Measurements from ENCODE around the gene AQP6.

The AQP6 gene

GRCh38 chr12:49942921-49943624, 29.7 kb upstream of the AQP6 start:
- DNase-seq, result no peak

DNA sequence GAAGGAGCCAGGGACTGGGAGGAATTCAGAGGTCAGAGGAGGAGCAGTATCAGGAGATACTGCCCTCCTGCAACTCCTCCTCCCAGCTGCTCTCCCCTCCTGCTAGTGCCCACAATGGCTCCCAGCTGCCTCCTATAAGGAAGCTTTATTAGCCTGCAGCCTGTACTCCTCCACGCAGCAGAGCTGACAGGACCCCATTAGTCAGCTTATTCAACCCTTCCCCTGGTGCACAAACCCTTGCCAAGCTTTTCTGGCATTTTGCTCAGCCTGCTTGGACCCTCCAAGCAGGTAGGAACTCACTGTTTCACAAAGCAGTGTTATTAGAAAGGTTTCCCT, 29.2 kb upstream of the AQP6 start:
- no peak for DNase-seq

DNA sequence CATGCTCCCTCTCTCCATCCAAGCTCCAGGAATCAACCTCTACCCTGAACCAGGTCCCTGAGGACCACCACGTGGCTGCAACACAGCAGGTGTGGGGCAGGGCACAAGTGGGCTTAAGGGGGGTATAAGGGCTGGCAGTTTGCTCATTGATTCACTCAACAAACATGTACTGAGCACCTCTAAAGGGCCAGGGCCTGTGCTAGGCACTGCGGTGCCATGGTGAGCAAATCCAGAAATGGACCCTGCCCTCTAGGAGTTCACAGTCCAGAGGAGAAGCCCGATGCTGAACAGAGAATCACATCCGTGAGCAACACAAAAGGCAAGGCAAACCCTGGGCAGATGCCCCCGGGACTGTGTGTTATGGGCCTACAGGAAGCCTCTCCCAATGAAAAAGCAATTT, 28.7 kb upstream of the AQP6 start:
- DNase-seq, result no peak

DNA sequence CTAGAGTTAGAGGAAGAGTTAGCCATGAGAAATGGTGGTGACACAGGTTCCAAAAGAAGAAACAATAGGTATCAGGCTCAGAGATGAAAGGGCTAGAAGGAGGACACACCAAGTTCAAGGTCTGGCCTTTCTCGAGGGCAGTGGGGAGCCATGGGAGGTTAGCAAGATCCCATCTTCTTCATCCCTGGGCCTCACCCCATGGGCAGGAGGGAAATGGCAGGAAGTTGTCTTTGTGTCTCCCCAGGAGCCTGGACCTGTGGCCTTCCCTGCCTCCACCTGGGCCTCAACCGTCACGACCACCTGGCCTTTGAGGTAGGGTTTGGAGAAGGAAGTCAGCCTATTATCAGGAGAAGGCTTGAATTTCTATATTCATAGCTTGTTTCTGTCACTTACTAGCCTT, 28.0 kb upstream of the AQP6 start:
- DNase-seq, result no peak

DNA sequence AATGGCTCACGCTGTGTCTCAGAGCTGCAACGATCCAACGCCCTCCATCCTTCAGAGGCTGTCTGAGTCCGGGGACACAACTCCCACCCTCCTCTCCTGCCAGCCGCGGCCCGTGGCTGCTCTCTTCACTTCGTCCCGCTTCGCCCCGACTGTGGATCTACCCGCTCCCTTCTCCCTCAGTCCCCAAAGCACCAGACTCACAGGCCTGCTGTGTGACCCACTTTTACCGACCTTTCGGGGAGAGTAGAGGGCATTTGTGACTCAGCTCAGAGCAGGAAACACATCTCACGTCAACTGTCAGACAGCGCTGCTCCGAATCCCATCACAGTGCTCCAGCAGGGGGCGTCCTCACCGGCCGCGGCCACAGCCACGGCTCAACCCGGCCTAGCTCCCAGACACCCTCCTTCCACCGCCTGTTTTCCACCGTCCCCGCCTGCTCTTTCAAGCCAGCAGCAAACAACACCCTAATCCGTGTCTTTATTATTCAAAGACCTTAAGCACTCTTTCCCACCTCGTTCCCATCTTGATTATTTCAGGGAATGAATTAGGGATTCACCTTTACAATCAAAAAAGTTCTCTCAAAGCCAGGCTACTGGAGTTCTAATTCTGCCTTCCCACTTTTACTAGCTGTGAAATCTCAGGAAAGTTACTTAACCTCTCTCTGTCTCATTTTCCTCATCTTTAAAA, 27.2 kb upstream of the AQP6 start:
- peak in 51 of 56 donors; percentile 12 to 85 (median 55) for DNase-seq

DNA sequence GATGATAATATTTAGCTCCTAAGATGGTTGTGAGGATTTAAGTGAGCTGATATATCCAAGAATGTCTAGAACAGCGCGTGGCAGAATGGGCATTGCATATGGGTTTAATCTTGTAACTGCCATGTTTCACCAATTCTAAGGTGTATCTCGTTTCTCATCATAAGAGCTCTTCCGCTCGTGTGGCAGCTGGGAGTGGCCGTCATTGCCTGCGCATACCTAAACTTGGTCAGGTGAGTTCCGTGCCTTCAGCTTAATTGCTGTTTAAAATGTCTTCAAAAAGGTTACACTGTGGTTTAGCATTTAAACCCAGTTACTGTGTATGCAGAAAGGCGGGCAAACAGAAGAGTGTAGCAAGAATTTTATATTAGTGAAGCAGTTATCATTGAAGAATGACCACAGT, 26.7 kb upstream of the AQP6 start:
- DNase-seq, result no peak

GRCh38 chr12:49946497-49946896, 26.2 kb upstream of the AQP6 start:
- no peak for DNase-seq

DNA sequence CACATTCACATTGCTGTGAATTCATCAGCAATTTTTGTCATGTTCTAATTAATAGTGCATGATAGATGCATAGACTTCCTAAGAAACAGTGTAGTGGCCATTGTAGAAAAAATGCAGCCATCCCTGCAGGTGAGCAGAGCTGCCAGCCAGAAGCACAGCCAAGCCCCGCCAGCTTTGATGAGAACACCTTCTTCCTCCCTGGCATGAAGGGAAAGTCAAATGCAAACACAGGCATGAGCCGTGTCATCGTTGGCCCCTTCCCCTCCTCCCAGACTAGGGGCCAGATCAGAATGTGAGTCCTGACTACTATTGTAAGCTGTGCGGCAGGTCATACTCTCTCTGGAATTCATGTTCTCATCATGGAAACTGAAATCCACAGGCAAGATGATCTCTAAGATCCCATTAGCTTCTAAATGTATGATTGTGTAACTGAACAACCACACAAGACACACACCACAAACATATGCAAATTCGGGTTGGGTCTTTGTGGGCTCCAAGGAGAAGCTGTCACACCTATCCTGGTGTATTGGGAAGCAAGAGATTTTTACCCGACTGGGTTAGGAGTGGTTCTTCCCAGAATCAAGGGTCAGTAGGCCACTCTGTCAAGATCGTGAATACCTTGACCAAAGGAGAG, 25.0 kb upstream of the AQP6 start:
- DNase-seq, result no peak

- no peak for DNase-seq
These were observed 23.6 kb upstream of the AQP6 start for GRCh38 chr12:49948866-49949845.

DNA sequence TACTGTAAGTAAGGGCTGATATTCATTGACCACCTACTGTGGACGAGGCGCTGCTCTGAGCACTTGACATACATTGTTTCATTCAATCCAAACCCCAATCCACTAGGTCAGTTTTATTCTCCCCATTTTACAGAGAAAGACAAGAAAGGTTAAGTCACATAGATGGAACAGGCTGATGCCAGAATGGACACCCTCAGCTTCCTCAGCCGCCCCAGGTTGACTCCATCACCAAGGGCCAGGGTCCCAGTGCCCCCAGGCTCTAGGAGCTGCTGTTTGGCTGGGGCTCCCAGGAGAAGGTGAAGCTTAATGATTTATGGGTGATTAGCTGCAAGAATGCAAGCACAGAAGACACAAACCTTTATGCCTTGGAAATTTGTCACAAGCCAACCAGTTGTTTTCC, 22.9 kb upstream of the AQP6 start:
- DNase-seq, result no peak

DNA sequence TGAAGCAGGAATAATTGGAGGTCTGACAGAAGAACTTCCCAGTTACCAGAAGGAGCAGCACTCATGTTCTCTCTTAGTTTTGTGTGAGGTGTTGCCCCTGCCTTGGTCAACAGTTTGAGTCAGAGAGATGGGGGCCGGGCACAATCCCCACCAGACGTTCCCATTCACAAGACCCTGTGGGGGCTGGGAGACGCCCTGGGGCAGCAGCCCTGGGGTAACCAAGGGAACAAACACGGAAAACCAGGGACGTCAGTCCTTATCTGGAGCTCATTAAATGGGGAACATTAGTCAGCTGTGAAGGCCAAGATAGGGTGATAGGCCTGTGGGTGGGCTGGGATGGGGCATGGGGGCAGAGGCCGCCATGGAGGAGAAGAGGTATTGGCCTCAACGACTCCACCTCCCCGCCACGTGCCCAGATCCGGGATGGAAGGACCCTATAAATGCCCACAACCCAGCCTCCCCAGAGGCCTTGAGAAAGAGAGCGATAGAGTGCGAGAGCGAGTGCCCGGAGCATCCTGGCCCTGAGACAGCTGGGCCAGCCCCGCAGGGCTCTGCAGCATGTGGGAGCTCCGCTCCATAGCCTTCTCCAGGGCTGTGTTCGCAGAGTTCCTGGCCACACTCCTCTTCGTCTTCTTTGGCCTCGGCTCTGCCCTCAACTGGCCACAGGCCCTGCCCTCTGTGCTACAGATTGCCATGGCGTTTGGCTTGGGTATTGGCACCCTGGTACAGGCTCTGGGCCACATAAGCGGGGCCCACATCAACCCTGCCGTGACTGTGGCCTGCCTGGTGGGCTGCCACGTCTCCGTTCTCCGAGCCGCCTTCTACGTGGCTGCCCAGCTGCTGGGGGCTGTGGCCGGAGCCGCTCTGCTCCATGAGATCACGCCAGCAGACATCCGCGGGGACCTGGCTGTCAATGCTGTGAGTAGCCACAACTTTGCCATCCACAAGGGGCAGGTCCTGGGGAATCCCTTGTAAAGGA, 22.2 kb upstream of the AQP6 start, which contains the start of gene AQP2:
AQP2 (plus strand) TSS at position 465 of the 979 bp plus-strand sequence; CDS start at position 559, 94 bp downstream.
- DNase-seq, result no peak

DNA sequence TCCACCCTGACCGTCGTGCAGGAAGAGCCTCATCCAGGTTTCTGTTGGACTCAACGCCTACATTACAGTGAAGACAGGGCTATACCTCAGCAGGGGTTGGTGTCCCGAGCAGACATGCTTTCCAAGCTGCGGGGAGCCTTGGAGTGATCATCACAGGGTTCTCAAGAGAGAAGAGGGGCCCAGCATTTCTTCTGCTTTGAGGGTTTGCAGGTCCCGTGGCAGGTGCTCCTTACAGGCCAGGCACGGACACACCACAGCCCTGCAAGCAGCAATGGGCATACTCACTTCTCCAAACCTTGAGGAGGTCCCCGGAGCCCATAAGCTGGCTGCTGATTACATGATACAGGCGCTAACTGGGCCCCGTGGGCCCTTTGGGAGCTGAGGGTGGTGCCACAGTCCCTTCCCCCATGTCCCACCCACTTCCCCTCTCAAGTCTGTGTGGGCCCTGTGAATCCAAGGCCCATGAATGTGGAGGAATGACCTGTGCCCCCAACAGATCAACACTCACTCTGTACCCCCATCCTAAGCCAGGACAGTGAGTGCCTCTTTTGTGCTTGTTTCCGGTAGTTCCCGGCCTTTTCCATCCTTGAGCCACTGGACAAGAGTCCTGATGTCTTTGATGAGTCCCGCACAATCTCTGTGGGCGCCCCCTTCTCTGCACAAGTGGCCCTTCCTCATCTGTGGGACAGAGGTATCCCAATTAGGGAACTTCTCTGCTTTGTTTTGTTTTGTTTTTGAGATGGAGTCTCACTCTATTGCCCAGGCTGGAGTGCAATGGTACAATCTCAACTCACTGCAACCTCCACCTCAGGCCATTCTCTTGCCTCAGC, 21.1 kb upstream of the AQP6 start:
- no peak for DNase-seq

GRCh38 chr12:49952391-49953055, 20.2 kb upstream of the AQP6 start:
- DNase-seq, result no peak

DNA sequence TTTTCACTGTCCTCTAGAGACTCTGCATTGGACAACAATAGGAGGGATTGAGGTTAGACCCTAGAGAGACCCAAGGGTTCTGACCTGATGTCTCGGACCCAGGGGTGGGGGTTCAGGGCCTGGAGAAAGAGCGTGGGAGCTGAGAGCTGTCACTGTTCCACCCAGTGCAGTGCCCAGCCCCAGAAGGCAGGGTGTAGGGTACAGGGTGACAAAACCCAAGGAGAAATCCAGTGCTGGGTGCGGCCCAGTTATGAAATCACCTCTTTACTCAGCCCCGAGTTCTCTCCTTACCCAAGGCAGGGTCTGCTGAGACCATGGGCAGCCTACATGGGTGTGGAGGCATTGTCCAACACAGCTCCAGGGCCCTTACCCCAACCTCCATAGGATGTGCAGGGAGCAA, 19.6 kb upstream of the AQP6 start:
- DNase-seq, result no peak

GRCh38 chr12:49953961-49954846, 18.5 kb upstream of the AQP6 start:
- no peak for DNase-seq

GRCh38 chr12:49954863-49955830, 17.6 kb upstream of the AQP6 start:
- DNase-seq, result no peak

All from amygdala (tissue), 56 donors.